Stimulated activated naive CD4-positive, alpha-beta T cell treated with Interleukin-2 at 50 U/mL for 16 hours (primary cell): Measurements from ENCODE around the gene FAM83B.
"Not testable (repeated sequence)": the region's sequence is repeated elsewhere in the genome, so short reads cannot be mapped to it uniquely, and the experiment has no call there.

Experiments
- DNase-seq: peaks from one replicate; lab custom pipeline; 2025; lab: John Stamatoyannopoulos, UW

The FAM83B gene

GRCh38 chr6:54846243-54846856, at the start of gene FAM83B:
Gene FAM83B, plus strand, starts transcription at chr6:54846771. Its CDS starts 23,476 bp downstream, at chr6:54870247.
- DNase-seq, result no peak

- not testable (repeated sequence) for DNase-seq
Measured at GRCh38 chr6:54796918-54797317, 49.7 kb upstream of the FAM83B start.

GRCh38 chr6:54800050-54800600, 46.4 kb upstream of the FAM83B start:
- no peak for DNase-seq

- DNase-seq, result no peak
Measured at GRCh38 chr6:54801244-54801643, 45.3 kb upstream of the FAM83B start.

- DNase-seq, result no peak
Measured at GRCh38 chr6:54801669-54802068, 44.9 kb upstream of the FAM83B start.

GRCh38 chr6:54802775-54803634, 43.6 kb upstream of the FAM83B start:
- DNase-seq, result no peak

- no peak for DNase-seq
Measured at GRCh38 chr6:54805077-54805476, 41.5 kb upstream of the FAM83B start.

- DNase-seq, result no peak
Measured at GRCh38 chr6:54810147-54810546, 36.4 kb upstream of the FAM83B start.

GRCh38 chr6:54813892-54814291, 32.7 kb upstream of the FAM83B start:
- DNase-seq, result no peak

- no peak for DNase-seq
Measured at GRCh38 chr6:54817236-54817635, 29.3 kb upstream of the FAM83B start.

- no peak for DNase-seq
Measured at GRCh38 chr6:54817834-54818233, 28.7 kb upstream of the FAM83B start.

GRCh38 chr6:54824225-54824624, 22.3 kb upstream of the FAM83B start:
- DNase-seq, result not testable (repeated sequence)

GRCh38 chr6:54827010-54827409, 19.6 kb upstream of the FAM83B start:
- DNase-seq, result no peak

- no peak for DNase-seq
Measured at GRCh38 chr6:54830216-54830615, 16.4 kb upstream of the FAM83B start.

- DNase-seq, result no peak
Measured at GRCh38 chr6:54835176-54835575, 11.4 kb upstream of the FAM83B start.

- no peak for DNase-seq
Measured at GRCh38 chr6:54846857-54847674, 495 bp downstream of the FAM83B start.

- DNase-seq, result no peak
Measured at GRCh38 chr6:54847799-54848597, 1.4 kb downstream of the FAM83B start.

- DNase-seq, result no peak
Measured at GRCh38 chr6:54850114-54850513, 3.5 kb downstream of the FAM83B start.

GRCh38 chr6:54856129-54856528, 9.6 kb downstream of the FAM83B start:
- no peak for DNase-seq

GRCh38 chr6:54860132-54860531, 13.6 kb downstream of the FAM83B start:
- DNase-seq, result no peak

- DNase-seq, result no peak
Measured at GRCh38 chr6:54860739-54861138, 14.2 kb downstream of the FAM83B start.
